GM18867 (cell line): ENCODE measurements around the gene RIN3.
A peak's percentile ranks its signal among the peaks of the same experiment; 100 is the strongest.
"Not testable (repeated sequence)": the region's sequence is repeated elsewhere in the genome, so short reads cannot be mapped to it uniquely, and the experiment has no call there.

Experiments used
- ATAC-seq: cut with Tn5 transposase; IDR thresholded peaks from one replicate; pipeline ENCODE4 v1.9.1; 2021; ENCODE audit warnings: mild to moderate bottlenecking, moderate library complexity; ENCODE audit not compliant: unreplicated experiment

RIN3 gene

DNA sequence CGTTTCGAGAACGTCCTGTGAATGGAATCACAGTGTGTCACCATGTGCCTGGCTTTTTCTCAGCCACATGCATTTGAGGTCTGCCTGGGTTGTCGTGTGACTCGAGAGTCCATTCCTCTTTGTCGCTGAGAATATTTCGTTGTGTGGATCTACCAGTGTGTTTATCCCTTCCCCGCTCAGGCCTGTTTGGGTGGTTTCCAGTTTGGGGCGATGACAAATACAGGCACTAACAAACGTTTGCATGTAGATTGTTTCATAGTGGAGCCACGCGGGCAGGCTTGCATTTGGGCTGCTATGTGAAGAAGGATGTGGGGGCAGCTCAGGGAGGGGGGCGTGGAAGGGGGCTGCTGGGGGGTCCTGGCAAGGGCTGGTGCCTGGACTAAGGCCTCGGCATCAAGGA, 14.1 kb downstream of the RIN3 start:
- ATAC-seq = no peak

DNA sequence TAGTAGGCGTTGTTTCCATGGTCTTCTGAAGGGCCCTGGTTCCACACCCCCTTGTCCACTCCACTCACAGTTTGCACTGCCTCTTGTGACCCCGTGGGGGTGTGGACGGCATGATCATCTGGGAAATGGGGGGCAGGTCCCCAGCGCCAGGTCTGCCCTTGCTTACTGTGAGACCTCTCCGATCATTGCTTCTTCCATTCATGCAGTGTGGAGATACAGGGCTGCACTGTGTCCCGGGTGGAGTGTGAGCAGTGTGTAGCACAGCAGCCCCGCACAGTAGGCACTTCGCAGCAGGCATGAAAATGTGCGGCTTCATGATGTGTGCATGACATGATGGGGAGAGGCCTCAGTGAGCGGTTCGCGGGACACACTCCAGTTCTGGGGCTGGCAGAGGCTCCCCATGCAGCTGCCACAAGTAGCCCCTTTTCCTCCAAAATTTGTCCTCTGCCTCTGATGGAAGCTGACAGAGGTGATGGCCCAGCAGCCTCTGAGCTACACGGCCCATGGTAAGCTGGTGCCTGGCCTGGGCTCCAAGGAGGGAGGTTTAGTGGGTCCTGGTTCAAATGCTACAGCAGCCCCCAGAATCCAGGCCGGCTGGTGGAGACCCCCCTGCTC, 15.0 kb downstream of the RIN3 start:
- no peak for ATAC-seq

DNA sequence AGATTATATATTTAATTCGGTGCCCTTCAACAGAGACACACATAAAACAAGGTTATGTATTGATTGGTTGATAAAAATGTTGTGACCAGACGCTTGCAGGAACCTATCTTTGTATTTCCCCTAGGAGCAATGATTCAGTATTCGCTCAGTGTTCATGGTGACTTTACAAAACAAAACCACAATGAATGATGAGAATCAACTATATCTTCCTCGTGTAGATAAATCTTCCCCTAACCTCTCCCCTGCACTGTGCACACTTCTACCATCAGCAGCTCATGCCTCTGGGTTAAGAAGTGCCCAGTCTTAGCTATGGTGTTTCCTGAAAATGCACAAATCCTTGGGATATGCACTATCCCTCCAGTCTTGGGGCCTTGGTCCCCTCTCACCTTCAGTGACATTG, 16.3 kb downstream of the RIN3 start:
- no peak for ATAC-seq

DNA sequence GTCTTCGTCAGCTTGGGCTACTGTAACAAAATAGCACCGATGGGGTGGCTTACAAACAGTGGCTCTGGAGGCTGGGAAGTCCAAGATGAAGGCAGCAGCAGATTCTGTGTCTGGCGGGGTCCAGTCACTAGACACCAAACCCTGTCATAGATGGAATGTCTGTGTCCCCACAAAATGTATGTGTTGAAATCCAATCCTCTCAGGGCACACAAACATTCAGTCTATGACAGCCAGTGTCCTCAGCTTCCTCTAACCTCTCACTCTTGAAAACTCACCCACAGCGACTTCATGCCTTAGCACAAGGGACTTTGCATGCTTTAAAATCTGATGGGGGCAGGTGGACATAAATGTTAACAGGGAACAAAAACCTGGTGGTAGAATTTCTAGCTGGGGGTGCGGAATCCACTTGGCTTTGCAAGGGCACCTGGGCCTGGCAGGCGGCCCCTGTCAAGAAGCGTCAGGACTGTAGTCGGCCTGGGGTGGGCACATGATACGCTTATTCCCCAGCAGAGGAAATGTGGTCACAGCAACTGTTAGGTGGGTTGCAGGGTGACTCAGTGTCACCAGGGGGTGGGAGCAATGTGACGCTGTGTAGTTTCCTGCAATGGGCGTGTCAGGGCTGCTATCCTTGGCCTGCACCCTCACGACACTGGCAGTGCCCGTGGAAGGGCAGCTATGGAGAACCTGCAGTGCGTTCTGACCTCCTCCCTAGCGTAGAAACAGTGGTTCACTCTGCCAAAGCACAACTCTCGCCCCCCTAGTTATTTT, 17.7 kb downstream of the RIN3 start:
- peak; percentile 63 for ATAC-seq

GRCh38 chr14:92532490-92533163, 19.0 kb downstream of the RIN3 start:
- no peak for ATAC-seq

- peak; percentile 25 for ATAC-seq
Measured at GRCh38 chr14:92534932-92535643, 21.5 kb downstream of the RIN3 start.

DNA sequence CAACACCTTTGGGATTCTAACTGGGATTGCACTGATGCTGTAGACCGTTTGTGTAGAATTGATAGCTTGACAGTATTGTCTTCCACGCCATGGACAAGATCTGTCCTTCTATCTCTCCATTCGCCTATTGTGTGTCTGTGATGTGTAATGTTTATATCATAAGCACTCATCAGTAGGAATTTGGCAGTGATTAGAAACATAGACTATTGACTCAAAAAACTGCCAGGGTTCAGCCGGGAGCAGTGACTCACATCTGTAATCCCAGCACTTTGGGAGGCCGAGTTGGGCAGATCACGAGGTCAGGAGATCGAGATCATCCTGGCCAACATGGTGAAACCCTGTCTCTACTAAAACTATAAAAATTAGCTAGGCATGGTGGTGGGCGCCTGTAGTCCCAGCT, 22.6 kb downstream of the RIN3 start:
- ATAC-seq = not testable (repeated sequence)

- ATAC-seq = peak; percentile 87
Measured at GRCh38 chr14:92538412-92538985, 24.9 kb downstream of the RIN3 start.

DNA sequence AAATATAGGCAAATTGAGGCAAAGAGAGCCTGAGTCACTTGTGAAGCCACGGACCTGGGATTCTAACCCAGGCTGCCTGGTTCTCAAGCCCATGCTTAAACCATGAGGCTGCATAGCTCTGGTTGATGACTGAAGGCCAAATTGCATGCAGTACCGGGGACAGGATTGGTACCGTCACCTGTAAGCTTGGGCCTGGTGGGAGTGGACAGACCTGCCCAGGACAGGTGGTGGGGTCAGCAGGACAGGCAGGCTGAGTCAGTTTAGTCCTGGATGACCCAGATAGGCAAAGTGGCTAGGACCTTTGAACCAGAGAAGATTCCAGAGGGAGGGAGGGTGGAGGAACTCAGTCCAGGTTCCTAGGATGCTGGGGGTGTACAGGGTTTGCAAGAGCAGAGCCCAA, 25.8 kb downstream of the RIN3 start:
- ATAC-seq = no peak

- ATAC-seq = no peak
Measured at GRCh38 chr14:92539875-92540274, 26.3 kb downstream of the RIN3 start.

DNA sequence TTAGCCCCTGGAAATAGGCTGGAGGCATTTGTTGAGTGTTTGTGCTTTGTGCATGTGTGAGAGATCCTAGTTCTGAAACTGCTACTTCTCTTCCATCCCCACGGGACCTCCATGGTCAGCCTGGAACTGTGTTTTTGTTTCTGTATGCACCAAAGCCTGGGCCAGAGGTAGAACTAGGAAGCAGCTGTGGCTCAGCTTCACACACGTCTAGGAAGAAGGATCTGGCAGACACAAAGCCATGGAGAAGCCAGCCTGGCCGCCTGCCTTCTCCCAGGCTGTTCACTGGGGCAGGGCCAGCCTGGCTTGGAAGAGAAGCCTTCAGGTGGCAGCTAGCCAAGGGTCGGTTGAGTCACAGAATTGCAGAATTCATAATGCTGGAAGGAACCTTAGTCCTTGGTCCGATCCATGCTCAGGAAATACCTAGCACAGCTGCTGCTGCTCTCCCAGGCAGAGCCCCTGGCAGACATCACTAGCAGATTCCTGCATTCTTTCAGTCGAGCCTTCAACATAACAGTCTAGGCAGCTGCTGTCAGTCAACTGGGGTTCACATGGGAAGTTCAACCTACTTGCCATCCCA, 27.0 kb downstream of the RIN3 start:
- ATAC-seq = no peak

DNA sequence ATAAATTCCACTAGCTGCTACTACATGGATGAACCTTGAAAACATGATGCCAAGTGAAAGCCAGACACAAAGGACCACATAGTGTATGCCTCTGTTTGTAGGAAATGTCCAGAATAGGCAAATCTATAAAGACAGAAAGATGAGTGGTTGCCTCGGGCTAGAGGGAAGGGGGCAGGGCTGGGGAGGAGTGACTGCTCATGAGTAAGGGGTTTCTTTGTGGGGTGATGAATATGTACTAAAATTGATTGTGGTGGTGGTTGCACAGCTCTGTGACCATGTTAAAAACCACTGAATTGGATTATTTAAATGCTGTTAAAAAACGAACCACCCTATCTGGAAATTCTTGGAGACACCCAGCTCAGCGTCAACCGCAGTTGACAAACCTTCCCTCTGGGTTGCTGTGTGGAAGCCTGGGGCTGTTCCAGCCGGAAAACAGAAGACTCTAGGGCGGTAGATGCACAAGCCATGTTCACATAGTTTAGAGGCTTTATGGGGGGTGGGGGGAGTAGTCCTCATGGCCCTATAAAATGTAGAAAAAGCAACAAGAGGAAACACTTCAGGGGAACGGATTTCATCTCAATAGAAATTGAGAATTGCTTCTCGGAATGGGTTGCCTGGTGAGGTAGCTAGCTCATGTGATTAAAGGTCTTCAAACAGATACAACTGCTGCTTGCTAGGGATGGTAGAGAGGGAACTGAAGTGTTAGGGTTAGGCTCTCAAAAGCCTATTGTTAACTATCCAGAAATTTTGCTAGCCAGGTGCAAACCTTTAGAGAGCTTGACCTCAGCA, 29.4 kb downstream of the RIN3 start:
- ATAC-seq = no peak

DNA sequence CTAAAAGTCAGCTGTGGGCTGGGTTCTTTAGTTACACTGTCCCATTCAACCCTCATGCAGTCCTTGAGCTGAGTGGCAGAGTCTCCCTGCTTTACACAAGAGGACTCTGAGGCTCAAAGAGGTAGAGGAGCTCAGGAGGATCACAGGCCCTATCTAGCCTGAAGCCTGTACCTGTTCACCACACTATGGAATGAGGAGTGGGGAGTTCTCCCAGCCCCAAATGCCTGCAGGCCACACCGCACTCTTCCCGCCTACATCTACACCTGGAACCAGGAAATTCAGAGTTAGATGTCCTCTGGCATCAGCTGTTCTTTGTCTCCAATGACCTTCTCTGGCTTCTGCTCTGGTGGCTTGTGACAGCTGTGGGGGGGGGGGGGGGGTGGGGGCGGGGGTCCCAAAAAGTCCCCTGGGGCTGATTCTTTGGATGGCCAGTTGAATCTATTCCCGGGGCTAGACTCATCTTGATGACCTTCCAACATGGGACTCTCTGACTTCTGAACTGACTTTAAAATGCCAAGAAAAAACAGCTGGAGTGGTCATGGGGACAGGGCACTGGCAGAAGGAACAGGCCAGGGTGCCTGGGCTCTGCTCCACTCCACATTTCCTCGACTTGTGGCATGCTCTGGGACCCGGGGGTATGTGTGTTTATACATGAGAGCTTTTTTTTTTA, 30.6 kb downstream of the RIN3 start:
- no peak for ATAC-seq

DNA sequence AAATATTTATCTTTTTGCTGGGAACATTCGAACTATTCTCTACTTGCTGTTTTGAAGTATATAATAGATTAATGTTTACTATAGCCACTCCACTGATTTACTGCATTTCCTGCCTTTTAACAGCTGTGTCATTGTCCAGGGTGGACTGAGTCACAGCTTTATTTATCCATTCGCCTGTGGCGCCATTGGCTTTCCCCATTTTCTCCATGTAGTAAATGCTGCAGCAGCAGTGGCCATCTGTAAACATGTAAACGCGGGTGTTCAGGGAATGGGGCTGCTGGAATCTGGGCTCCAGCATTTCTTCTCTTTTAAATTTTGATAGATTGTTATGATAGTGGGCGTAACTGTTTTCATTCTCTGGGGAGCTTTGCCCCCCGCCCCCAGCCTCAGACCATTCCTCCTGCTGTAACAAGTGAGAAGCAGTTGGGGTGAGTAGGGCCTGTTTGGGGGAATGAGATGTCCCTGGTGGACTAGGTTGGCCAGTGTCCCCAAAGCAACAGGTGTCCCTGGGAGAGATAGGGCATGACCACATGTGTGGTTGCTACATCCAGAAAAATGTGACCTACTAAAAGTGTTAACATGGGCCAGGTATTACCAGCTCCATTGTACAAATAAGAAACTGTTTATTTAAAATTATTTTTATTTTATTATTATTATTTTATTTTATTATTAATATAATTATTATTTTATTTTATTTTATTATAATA, 32.9 kb downstream of the RIN3 start:
- no peak for ATAC-seq

GRCh38 chr14:92549105-92549858, 35.7 kb downstream of the RIN3 start:
- no peak for ATAC-seq

DNA sequence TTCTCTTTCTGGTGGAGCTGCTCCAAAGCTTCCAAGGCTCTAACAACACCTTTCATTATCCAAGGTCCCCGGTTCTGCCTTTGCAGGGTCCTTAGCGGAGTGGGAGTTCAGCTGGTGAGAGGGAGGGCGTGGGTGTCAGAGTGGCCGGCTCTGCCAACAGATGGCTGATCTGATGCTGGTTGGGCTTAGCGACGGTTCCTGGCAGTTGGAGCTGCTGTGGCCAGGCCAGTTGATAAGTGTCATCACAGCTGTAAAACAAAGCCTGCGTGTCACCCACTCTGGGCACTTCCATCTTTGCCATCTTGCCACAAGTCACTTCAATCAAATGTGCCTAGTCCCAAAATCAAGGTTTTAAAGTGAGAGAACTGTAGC, 36.3 kb downstream of the RIN3 start:
- ATAC-seq = no peak

DNA sequence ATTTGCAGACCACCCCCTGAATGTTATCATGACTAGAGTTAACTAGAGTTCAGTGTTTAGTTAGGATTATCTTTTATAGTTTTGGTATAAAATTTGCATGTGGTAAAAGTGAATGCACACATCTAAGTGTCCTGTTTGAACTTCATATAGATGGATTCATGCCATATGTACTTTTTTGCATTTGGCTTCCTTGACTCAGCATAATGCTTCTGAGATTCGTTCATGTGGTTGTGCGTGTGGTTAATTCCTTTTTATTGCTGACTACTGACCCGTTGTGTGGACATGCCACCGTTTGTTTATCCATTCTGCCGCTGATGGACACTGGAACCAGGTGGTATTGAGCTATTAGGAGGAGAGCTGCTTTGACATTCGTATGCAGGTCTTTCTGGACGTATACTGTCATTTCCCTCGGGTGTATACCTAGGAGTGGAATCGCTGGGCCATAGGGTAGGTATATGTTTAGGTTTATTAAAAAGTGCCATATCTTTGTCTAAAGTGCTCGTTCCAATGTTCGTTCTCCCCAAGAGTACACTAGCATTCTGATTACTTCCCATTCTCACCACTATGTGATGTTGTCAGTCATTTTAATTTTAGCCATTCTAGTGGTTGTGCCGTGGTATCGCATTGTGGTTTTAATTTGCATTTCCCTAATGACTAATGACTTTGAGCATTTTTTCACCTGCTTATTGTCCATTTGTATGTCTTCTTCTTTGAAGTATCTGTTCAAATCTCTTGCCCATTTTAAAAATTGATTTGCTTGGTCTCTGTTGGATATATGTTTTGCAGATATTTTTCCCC, 37.7 kb downstream of the RIN3 start:
- peak; percentile 71 for ATAC-seq
